Measurements from ENCODE around the gene TMEM237. TPM values are rescaled to one million over a fixed set of nuclear protein-coding genes. Genes with fewer than 3 reads are reported as not detected.
"Not testable (repeated sequence)": the region's sequence is repeated elsewhere in the genome, so short reads cannot be mapped to it uniquely, and the experiment has no call there.

TMEM237 gene
- 39.1 TPM for total RNA-seq

GRCh38 chr2:201643216-201643890, at the start of gene TMEM237:
Gene TMEM237 (minus strand): TSS chr2:201643503. CDS start chr2:201643400, 103 bp downstream.
- FAIRE-seq = no peak
- no peak for DNase-seq (ENCODE audit: low spot score in 2 of 2)

GRCh38 chr2:201685156-201685555, 41.9 kb upstream of the TMEM237 start:
- no peak for FAIRE-seq
- DNase-seq (ENCODE audit: low spot score in 2 of 2) = no peak

- FAIRE-seq (no peak), DNase-seq (ENCODE audit: low spot score in 2 of 2) (no peak)
Observed at GRCh38 chr2:201680743-201681142, 37.4 kb upstream of the TMEM237 start.

- peak in 1 of 2 donors; percentile 14 for DNase-seq (ENCODE audit: low spot score in 2 of 2)
Observed at GRCh38 chr2:201678401-201678800, 35.1 kb upstream of the TMEM237 start.

GRCh38 chr2:201675454-201675853, 32.2 kb upstream of the TMEM237 start:
- FAIRE-seq = no peak

More at GRCh38 chr2:201678401-201678800, 35.1 kb upstream of the TMEM237 start:
- FAIRE-seq = no peak

GRCh38 chr2:201674794-201675193, 31.5 kb upstream of the TMEM237 start:
- DNase-seq (ENCODE audit: low spot score in 2 of 2) (no peak), FAIRE-seq (no peak)

More at GRCh38 chr2:201675454-201675853, 32.2 kb upstream of the TMEM237 start:
- no peak for DNase-seq (ENCODE audit: low spot score in 2 of 2)

GRCh38 chr2:201674298-201674697, 31.0 kb upstream of the TMEM237 start:
- DNase-seq (ENCODE audit: low spot score in 2 of 2) (no peak), FAIRE-seq (no peak)

- no peak for DNase-seq (ENCODE audit: low spot score in 2 of 2)
- no peak for FAIRE-seq
Observed at GRCh38 chr2:201673546-201673945, 30.2 kb upstream of the TMEM237 start.

GRCh38 chr2:201671205-201671604, 27.9 kb upstream of the TMEM237 start:
- not testable (repeated sequence) for FAIRE-seq; DNase-seq (ENCODE audit: low spot score in 2 of 2)

- FAIRE-seq = no peak
Observed at GRCh38 chr2:201669865-201670264, 26.6 kb upstream of the TMEM237 start.

GRCh38 chr2:201668402-201668910, 25.2 kb upstream of the TMEM237 start:
- no peak for DNase-seq (ENCODE audit: low spot score in 2 of 2)
- no peak for FAIRE-seq

More at GRCh38 chr2:201669865-201670264, 26.6 kb upstream of the TMEM237 start:
- DNase-seq (ENCODE audit: low spot score in 2 of 2) = no peak

GRCh38 chr2:201664334-201664733, 21.0 kb upstream of the TMEM237 start:
- DNase-seq (ENCODE audit: low spot score in 2 of 2) (no peak), FAIRE-seq (no peak)

- no peak for DNase-seq (ENCODE audit: low spot score in 2 of 2)
Observed at GRCh38 chr2:201661366-201661765, 18.1 kb upstream of the TMEM237 start.

GRCh38 chr2:201660293-201660895, 17.1 kb upstream of the TMEM237 start:
- FAIRE-seq = no peak
- DNase-seq (ENCODE audit: low spot score in 2 of 2) = no peak

More at GRCh38 chr2:201661366-201661765, 18.1 kb upstream of the TMEM237 start:
- FAIRE-seq = no peak

- FAIRE-seq = no peak
Observed at GRCh38 chr2:201656740-201657139, 13.4 kb upstream of the TMEM237 start.

GRCh38 chr2:201656102-201656501, 12.8 kb upstream of the TMEM237 start:
- no peak for DNase-seq (ENCODE audit: low spot score in 2 of 2)
- no peak for FAIRE-seq

More at GRCh38 chr2:201656740-201657139, 13.4 kb upstream of the TMEM237 start:
- no peak for DNase-seq (ENCODE audit: low spot score in 2 of 2)

GRCh38 chr2:201654616-201655384, 11.5 kb upstream of the TMEM237 start:
- DNase-seq (ENCODE audit: low spot score in 2 of 2) (no peak), FAIRE-seq (no peak)

- FAIRE-seq = no peak
Observed at GRCh38 chr2:201653221-201653620, 9.9 kb upstream of the TMEM237 start.

GRCh38 chr2:201649442-201649841, 6.1 kb upstream of the TMEM237 start:
- FAIRE-seq = no peak
- DNase-seq (ENCODE audit: low spot score in 2 of 2) = no peak

More at GRCh38 chr2:201653221-201653620, 9.9 kb upstream of the TMEM237 start:
- DNase-seq (ENCODE audit: low spot score in 2 of 2) = no peak

- DNase-seq (ENCODE audit: low spot score in 2 of 2) = no peak
- FAIRE-seq = no peak
Observed at GRCh38 chr2:201647431-201647830, 4.1 kb upstream of the TMEM237 start.

GRCh38 chr2:201644001-201644400, 698 bp upstream of the TMEM237 start:
- DNase-seq (ENCODE audit: low spot score in 2 of 2) = no peak
- no peak for FAIRE-seq
